AG09319 (cell line): ENCODE measurements around the gene TSPAN19.

Experiments
- DNase-seq: peaks from one replicate; pipeline ENCODE4 v3.0.0-alpha.2; 2010; ENCODE audit warnings: low read depth; ENCODE audit errors: extremely low read depth
- TF ChIP-seq, protein P1 (sequence below): IDR thresholded peaks from 2 replicates; pipeline ENCODE4 v1.5.1; 2011; ENCODE audit warnings: low read depth, mild to moderate bottlenecking, inconsistent platforms, low read length, moderate library complexity

Gene TSPAN19

DNA sequence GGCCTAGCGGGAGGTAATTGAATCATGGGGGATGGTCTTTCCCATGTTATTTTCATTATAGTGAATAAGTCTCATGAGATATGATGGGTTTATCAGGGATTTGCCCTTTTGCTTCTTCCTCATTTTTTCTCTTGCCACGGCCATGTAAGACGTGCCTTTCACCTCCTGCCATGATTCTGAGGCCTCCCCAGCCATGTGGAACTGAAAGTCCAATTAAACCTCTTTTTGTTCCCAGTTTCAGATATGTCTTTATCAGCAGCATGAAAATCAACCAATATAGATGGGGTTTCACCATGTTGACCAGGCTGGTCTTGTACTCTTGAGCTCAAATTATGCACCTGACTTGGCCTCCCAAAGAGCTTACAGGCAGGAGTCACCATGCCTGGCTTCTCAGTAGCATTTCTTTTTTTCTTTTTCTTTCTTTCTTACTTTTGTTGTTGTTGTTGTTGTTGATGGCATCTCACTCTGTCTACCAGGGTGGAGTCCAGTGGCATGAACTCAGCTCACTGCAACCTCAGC, 33.2 kb downstream of the TSPAN19 start:
- DNase-seq, result no peak
- TF ChIP-seq, protein P1, sequence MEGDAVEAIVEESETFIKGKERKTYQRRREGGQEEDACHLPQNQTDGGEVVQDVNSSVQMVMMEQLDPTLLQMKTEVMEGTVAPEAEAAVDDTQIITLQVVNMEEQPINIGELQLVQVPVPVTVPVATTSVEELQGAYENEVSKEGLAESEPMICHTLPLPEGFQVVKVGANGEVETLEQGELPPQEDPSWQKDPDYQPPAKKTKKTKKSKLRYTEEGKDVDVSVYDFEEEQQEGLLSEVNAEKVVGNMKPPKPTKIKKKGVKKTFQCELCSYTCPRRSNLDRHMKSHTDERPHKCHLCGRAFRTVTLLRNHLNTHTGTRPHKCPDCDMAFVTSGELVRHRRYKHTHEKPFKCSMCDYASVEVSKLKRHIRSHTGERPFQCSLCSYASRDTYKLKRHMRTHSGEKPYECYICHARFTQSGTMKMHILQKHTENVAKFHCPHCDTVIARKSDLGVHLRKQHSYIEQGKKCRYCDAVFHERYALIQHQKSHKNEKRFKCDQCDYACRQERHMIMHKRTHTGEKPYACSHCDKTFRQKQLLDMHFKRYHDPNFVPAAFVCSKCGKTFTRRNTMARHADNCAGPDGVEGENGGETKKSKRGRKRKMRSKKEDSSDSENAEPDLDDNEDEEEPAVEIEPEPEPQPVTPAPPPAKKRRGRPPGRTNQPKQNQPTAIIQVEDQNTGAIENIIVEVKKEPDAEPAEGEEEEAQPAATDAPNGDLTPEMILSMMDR, result no peak

DNA sequence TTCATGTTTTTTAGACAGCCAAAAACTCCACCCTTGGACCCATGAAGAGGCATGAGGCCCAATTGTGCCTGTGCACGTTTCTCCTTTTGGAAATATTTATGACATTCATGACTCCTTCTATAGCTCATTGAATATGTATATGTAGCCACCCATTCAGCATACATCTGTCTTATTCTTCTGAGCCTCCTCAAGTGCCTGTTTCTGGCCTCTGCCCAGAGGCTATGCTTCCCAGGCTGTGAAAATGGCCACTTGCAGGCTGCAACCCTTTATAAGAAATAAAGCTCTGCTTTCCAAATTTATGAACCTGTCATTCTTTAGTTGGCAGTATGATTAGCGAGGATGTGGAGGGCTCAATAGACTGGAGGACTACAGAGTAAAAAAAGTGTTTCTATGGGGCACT, 35.3 kb downstream of the TSPAN19 start:
- DNase-seq, result no peak
- TF ChIP-seq, protein P1, result no peak

DNA sequence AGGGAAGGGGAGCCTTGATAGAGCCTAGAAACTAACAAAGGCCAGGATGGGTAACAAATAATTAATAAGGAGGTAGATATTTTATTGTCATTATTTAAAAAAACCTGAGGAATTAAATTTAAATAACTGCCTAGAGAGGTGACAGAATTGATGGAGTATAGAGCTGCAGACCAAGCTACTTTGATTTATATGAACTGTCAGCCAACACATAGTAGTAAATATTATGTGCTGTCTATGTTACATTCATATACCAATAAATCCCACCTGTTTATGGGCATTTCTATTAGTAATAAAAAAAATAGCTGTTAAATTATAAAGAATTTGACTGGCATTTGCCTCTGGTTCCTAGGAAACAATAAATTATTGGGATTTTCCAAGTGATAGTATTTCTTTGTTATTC, 37.7 kb downstream of the TSPAN19 start:
- no peak for DNase-seq
- TF ChIP-seq, protein P1, result no peak

DNA sequence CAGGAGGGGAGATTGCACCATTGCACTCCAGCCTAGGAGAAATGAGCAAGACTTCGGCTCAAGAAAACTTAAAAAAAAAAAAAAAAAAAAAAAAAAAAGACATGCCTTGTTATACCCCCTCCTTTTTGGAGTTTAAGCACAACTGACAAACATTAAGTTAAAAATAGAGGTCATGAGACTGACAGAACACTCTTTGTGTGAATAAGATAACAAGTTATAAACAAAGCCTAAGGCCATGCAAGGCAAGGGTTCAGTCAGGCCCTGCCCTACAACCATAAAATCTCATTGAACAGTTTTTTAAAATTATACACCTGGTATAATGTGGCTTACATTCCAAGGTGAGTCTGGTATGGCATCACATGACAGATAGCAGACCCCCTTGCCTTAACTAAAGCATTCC, 39.3 kb downstream of the TSPAN19 start:
- TF ChIP-seq, protein P1, result no peak
- DNase-seq, result no peak

DNA sequence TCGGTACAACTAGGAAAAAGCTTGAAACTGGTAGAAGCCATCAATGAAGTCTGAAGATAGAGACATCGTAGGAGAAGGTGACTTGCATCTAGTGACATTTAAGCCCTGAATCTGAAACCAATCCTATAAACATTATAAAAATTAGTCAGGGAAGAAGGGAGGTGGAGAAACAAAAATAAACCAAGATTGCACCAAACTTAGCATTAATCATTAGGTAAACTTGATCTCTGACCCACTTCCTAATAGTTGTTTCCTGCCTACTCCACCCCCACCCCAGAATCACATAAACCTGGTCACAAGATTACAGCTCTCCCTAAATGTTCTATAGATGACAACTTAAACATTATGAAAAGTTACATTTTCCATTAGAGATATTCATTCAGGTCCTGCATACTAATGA, 40.4 kb downstream of the TSPAN19 start:
- TF ChIP-seq, protein P1, result no peak
- DNase-seq, result no peak

DNA sequence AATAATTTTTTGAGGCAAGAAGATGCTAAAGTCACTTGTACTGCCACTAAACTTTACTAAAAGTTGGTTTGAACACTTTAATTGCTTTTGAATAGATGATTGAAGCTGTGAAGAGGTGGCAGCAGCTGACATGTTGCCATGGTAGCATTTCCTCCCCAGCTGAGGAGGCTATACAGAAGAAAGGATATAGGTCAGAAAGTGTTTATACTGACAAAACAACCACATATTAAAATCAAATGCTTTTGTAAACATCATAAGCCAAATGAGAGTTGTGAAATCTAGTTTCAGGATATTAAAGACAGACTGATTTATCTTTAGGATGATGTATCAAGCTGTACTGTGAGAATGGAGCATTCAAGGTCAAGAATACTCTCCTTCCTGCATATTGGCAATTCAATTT, 41.7 kb downstream of the TSPAN19 start:
- no peak for DNase-seq
- TF ChIP-seq, protein P1, result no peak

DNA sequence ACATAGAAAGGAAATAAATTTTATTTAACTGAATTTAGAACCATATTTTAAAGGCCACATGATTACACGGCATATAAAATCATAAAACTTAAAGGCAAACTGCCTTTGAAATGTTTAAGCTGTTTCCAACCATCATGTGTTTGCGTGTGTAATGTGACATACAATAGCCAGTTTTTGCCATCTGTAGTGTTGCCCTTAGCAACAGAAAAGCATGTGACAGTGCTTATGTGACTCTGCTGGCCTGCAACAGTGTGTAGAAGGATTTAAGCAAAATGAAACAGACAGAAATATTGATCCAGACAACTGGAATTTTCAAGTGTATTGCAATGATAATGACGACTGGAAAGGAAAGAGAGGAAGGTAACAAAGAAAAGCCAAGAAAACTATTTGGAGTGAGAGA, 49.5 kb downstream of the TSPAN19 start:
- TF ChIP-seq, protein P1, result no peak
- DNase-seq, result no peak
